ENCODE measurements around the gene STAG1.
"Not testable (repeated sequence)": the region's sequence is repeated elsewhere in the genome, so short reads cannot be mapped to it uniquely, and the experiment has no call there.

The STAG1 gene

GRCh38 chr3:136567599-136568188 lies 184.5 kb downstream of the STAG1 start:
- Histone ChIP-seq H3K27me3 (no peaks in the 10 kb centered on the region), H3K4me2 (no peak overlapping the region), H3K9me3 (replicated peaks in 1 of 11) (peaks cover 0 to 5% (median 0%) of the 10 kb centered on the region in 11 experiments; a peak in 1 of 22 replicates), H3K27ac (no peak overlapping the region), H4K20me1 (peaks cover 0 to 8% (median 0%) of the 10 kb centered on the region in 11 experiments; a peak in 1 of 22 replicates), H3K4me1 (no peaks in the 10 kb centered on the region), H3K9ac (no peak overlapping the region), H3K4me3 (no peak overlapping the region), H3K36me3 (peaks cover 38 to 81% (median 58%) of the 10 kb centered on the region in 11 experiments)
- no peak for TF ChIP-seq Cebpa-rat (IDR thresholded peaks at IDR 0.05)

GRCh38 chr3:136564962-136565361 lies 187.2 kb downstream of the STAG1 start:
- H3K4me2 ChIP-seq; H3K4me3 ChIP-seq; H4K20me1 ChIP-seq; H3K9me3 ChIP-seq (replicated peaks in 1 of 11); H3K9ac ChIP-seq; H3K27me3 ChIP-seq; H3K4me1 ChIP-seq; H3K27ac ChIP-seq: not testable (repeated sequence)
- H3K36me3 ChIP-seq = peaks cover 38 to 73% (median 54%) of the 10 kb centered on the region in 11 experiments

GRCh38 chr3:136562026-136562425 lies 190.2 kb downstream of the STAG1 start:
- peaks cover 21 to 71% (median 42%) of the 10 kb centered on the region in 11 experiments for H3K36me3 ChIP-seq
- no peak for TF ChIP-seq Cebpa-rat (IDR thresholded peaks at IDR 0.05)
- H3K27me3 ChIP-seq = no peaks in the 10 kb centered on the region
- H3K27ac ChIP-seq = no peak overlapping the region
- peaks cover 0 to 9% (median 0%) of the 10 kb centered on the region in 11 experiments; a peak in 4 of 22 replicates for H4K20me1 ChIP-seq
- H3K4me2 ChIP-seq = no peak overlapping the region
- no peak overlapping the region for H3K9ac ChIP-seq
- H3K9me3 ChIP-seq (replicated peaks in 1 of 11) = peaks cover 0 to 5% (median 0%) of the 10 kb centered on the region in 11 experiments; a peak in 1 of 22 replicates
- no peaks in the 10 kb centered on the region for H3K4me1 ChIP-seq
- H3K4me3 ChIP-seq = no peak overlapping the region

GRCh38 chr3:136559896-136560295 lies 192.3 kb downstream of the STAG1 start:
- no peak overlapping the region for H3K4me2 ChIP-seq
- H4K20me1 ChIP-seq = peaks cover 0 to 9% (median 0%) of the 10 kb centered on the region in 11 experiments; a peak in 4 of 22 replicates
- H3K9me3 ChIP-seq (replicated peaks in 1 of 11) = no peaks in the 10 kb centered on the region
- no peak for TF ChIP-seq Cebpa-rat (IDR thresholded peaks at IDR 0.05)
- no peaks in the 10 kb centered on the region for H3K27me3 ChIP-seq
- no peak overlapping the region for H3K27ac ChIP-seq
- H3K4me3 ChIP-seq = no peak overlapping the region
- no peaks in the 10 kb centered on the region for H3K4me1 ChIP-seq
- H3K36me3 ChIP-seq = peaks cover 11 to 71% (median 41%) of the 10 kb centered on the region in 11 experiments; a peak in 20 of 22 replicates
- H3K9ac ChIP-seq = no peak overlapping the region

- H3K4me1 ChIP-seq = peaks cover 0 to 16% (median 4%) of the 10 kb centered on the region in 10 experiments; a peak in 11 of 20 replicates
- not testable (repeated sequence) for H3K27me3 ChIP-seq; H3K4me2 ChIP-seq; H3K4me3 ChIP-seq; H3K9ac ChIP-seq; H3K9me3 ChIP-seq (replicated peaks in 1 of 11); H3K27ac ChIP-seq; H4K20me1 ChIP-seq
- peaks cover 10 to 64% (median 39%) of the 10 kb centered on the region in 11 experiments for H3K36me3 ChIP-seq
These were observed 202.7 kb downstream of the STAG1 start for GRCh38 chr3:136549461-136549860.

GRCh38 chr3:136547293-136547692 lies 204.9 kb downstream of the STAG1 start:
- no peak overlapping the region for H3K27ac ChIP-seq
- no peak for TF ChIP-seq Cebpa-rat (IDR thresholded peaks at IDR 0.05)
- 0 out of 22 replicates have a peak overlapping the region, but pooled peaks of 1 of the 11 experiments have one; percentile 15 for H3K4me2 ChIP-seq
- H3K4me1 ChIP-seq = peaks cover 0 to 31% (median 14%) of the 10 kb centered on the region in 10 experiments; a peak in 14 of 20 replicates
- H3K9me3 ChIP-seq (replicated peaks in 1 of 11) = 0 out of 22 replicates have a peak, but pooled peaks cover 0 to 5% (median 0%) of the 10 kb centered on the region in 11 experiments
- H3K9ac ChIP-seq = no peak overlapping the region
- no peaks in the 10 kb centered on the region for H3K27me3 ChIP-seq
- H4K20me1 ChIP-seq = peaks cover 0 to 8% (median 0%) of the 10 kb centered on the region in 11 experiments; a peak in 2 of 22 replicates
- no peak overlapping the region for H3K4me3 ChIP-seq
- peaks cover 10 to 47% (median 29%) of the 10 kb centered on the region in 11 experiments; a peak in 21 of 22 replicates for H3K36me3 ChIP-seq

GRCh38 chr3:136546720-136547119 lies 205.5 kb downstream of the STAG1 start:
- peaks cover 7 to 43% (median 25%) of the 10 kb centered on the region in 11 experiments; a peak in 21 of 22 replicates for H3K36me3 ChIP-seq
- H3K9me3 ChIP-seq (replicated peaks in 1 of 11) = 0 out of 22 replicates have a peak, but pooled peaks cover 0 to 5% (median 0%) of the 10 kb centered on the region in 11 experiments
- H3K27me3 ChIP-seq = no peaks in the 10 kb centered on the region
- no peak for TF ChIP-seq Cebpa-rat (IDR thresholded peaks at IDR 0.05)
- H3K4me1 ChIP-seq = peaks cover 0 to 31% (median 14%) of the 10 kb centered on the region in 10 experiments; a peak in 14 of 20 replicates
- H3K4me2 ChIP-seq = no peak overlapping the region
- no peak overlapping the region for H3K9ac ChIP-seq
- no peak overlapping the region for H3K27ac ChIP-seq
- H3K4me3 ChIP-seq = no peak overlapping the region
- peaks cover 0 to 8% (median 0%) of the 10 kb centered on the region in 11 experiments; a peak in 2 of 22 replicates for H4K20me1 ChIP-seq

GRCh38 chr3:136545664-136546268 lies 206.4 kb downstream of the STAG1 start:
- Histone ChIP-seq H3K36me3 (peaks cover 3 to 41% (median 24%) of the 10 kb centered on the region in 11 experiments; a peak in 16 of 22 replicates), H3K4me2 (no peak overlapping the region), H3K9ac (no peak overlapping the region), H3K9me3 (replicated peaks in 1 of 11) (0 out of 22 replicates have a peak, but pooled peaks cover 0 to 5% (median 0%) of the 10 kb centered on the region in 11 experiments), H3K27me3 (no peaks in the 10 kb centered on the region), H3K4me3 (no peak overlapping the region), H4K20me1 (peaks cover 0 to 8% (median 0%) of the 10 kb centered on the region in 11 experiments; a peak in 2 of 22 replicates), H3K4me1 (peaks cover 0 to 31% (median 14%) of the 10 kb centered on the region in 10 experiments; a peak in 14 of 20 replicates), H3K27ac (no peak overlapping the region)
- no peak for TF ChIP-seq Cebpa-rat (IDR thresholded peaks at IDR 0.05)

- H4K20me1 ChIP-seq = peaks cover 0 to 8% (median 0%) of the 10 kb centered on the region in 11 experiments; a peak in 2 of 22 replicates
- peaks cover 0 to 31% (median 14%) of the 10 kb centered on the region in 10 experiments; a peak in 14 of 20 replicates for H3K4me1 ChIP-seq
- H3K4me2 ChIP-seq = peak overlapping the region in 2 of 11 experiments; percentile 42 to 49; a peak in 2 of 22 replicates
- H3K27me3 ChIP-seq = no peaks in the 10 kb centered on the region
- peak overlapping the region in 3 of 11 experiments; percentile 3 to 42 (median 14); a peak in 2 of 22 replicates for H3K27ac ChIP-seq
- H3K4me3 ChIP-seq = no peak overlapping the region
- 0 out of 22 replicates have a peak, but pooled peaks cover 0 to 5% (median 0%) of the 10 kb centered on the region in 11 experiments for H3K9me3 ChIP-seq (replicated peaks in 1 of 11)
- peaks cover 0 to 38% (median 23%) of the 10 kb centered on the region in 11 experiments; a peak in 16 of 22 replicates for H3K36me3 ChIP-seq
- no peak for TF ChIP-seq Cebpa-rat (IDR thresholded peaks at IDR 0.05)
- no peak overlapping the region for H3K9ac ChIP-seq
These were observed 207.6 kb downstream of the STAG1 start for GRCh38 chr3:136544532-136544931.

Data from BLaER1 treated with 17β-estradiol and CSF1 and Interleukin-3, amounts not matched to agents 10 nM and 100 nM (cell line).